LNCaP clone FGC (cell line): ENCODE data around the gene COL8A1.
"Not testable (repeated sequence)": the region's sequence is repeated elsewhere in the genome, so short reads cannot be mapped to it uniquely, and the experiment has no call there.

Source experiments
- DNase-seq: peaks from one replicate; pipeline ENCODE4 v3.0.0-alpha.2; 2011; ENCODE audit warnings: low read depth
- H3K4me3 ChIP-seq: 2 replicates; pipeline ENCODE4 v1.5.1; 2011; ENCODE audit warnings: mild to moderate bottlenecking, low read depth, low read length, control low read depth
- TF ChIP-seq, protein P1 (sequence below): IDR thresholded peaks from 2 replicates; pipeline ENCODE4 v1.5.1; 2012; ENCODE audit warnings: mild to moderate bottlenecking; ENCODE audit not compliant: control insufficient read depth, insufficient read depth; ENCODE audit errors: extremely low read depth

COL8A1 gene

DNA sequence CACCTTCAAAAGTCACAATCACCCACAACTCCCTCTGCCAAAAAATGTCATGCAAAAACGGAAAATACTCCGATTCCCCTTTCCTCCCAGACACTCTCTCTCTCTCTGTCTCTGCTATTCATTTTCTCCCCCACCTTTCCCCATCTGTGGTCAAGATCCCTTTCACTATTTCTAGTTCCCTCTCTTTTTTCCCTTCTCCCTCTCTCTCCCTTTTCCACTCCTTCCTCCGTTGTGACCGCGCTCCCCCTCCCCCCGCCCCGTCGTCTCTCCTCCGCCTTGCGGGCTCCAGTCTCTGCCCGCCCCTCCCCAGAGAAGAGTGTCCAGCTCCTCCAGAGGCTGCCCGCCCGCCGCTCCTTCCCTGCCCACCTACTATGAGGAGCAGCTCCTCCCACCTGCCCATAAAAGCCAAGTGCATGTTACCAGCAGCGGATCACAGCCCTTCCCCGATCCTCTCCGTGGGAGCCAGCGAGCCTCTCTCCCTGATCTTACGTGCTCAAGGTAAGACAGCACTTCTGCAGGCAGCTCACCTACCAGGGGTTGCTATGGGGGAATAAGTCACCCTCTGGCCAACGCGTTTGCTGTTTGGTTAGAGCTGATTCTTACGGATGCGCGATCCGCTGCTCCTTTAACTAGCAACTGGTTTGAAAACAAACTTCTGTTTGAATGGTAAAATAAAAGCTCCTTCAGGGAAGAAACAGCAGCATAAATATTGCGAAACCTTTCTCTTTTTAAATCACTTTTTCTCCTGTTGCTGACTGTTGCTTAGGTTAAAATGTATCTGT is at the start of gene COL8A1:
Gene COL8A1, plus strand, starts transcription at position 428 of the 782 bp plus-strand sequence. CDS start 152,089 bp downstream, outside the sequence.
- no peak within 1 kb of the TSS for H3K4me3 ChIP-seq
- no peak for DNase-seq
- TF ChIP-seq, protein P1, sequence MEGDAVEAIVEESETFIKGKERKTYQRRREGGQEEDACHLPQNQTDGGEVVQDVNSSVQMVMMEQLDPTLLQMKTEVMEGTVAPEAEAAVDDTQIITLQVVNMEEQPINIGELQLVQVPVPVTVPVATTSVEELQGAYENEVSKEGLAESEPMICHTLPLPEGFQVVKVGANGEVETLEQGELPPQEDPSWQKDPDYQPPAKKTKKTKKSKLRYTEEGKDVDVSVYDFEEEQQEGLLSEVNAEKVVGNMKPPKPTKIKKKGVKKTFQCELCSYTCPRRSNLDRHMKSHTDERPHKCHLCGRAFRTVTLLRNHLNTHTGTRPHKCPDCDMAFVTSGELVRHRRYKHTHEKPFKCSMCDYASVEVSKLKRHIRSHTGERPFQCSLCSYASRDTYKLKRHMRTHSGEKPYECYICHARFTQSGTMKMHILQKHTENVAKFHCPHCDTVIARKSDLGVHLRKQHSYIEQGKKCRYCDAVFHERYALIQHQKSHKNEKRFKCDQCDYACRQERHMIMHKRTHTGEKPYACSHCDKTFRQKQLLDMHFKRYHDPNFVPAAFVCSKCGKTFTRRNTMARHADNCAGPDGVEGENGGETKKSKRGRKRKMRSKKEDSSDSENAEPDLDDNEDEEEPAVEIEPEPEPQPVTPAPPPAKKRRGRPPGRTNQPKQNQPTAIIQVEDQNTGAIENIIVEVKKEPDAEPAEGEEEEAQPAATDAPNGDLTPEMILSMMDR: no peak

DNA sequence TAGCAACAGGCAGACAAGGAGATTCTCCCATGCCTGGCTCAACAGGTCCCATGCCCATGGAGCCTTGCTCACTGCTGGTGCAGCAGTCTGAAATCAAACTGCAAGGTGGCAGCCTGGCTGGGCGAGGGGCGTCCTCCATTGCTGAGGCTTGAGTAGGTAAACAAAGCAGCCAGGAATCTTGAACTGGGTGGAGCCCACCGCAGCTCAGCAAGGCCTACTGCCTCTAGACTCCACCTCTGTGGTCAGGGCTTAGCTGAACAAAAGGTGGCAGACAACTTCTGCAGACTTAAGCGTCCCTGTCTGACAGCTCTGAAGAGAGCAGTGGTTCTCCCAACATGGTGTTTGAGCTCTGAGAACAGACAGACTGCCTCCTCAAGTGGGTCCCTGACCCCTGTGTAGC is 49.2 kb upstream of the COL8A1 start:
- DNase-seq, H3K4me3 ChIP-seq: not testable (repeated sequence)

DNA sequence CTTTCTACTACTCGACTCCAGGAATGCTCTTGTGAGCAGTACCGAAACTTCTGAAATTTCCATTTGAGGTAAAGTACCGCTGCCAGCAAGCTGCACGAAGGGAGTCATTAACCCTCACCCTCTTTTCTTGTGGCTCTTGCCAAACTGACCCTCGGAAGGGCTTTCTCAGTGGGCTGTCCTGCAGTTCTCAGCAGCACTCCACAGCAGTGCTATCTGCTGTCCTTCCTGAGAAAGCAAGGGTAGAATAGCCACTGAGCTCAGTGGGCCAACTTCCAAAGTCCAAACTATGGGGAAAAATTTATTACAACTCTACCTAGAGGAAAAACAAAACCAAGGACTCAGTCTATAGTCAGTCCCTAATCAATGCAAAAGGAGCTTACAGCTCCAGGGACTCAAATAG is 38.5 kb upstream of the COL8A1 start:
- no peak for DNase-seq
- TF ChIP-seq, protein P1: no peak
- H3K4me3 ChIP-seq: no peak overlapping the region

DNA sequence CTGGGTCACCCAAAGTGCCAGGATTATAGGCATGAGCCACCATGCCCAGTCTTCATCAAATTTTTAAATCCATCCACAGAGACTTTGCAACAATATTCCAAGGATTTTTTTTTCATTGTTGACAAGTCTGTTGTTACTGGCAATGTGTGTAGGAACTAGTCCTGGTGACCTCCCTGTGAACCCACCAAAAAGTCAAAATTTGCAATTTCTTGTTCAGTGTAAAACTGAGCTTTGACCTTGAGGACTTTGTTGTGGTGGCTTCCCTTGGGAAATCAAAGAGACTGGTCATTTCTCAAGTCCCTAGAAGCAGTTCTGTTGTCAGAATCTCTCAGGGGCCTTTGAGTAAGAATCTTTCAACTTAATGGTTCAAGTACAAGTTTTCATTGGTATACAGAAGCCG is 36.9 kb upstream of the COL8A1 start:
- DNase-seq: no peak
- H3K4me3 ChIP-seq: no peak overlapping the region
- TF ChIP-seq, protein P1: no peak

DNA sequence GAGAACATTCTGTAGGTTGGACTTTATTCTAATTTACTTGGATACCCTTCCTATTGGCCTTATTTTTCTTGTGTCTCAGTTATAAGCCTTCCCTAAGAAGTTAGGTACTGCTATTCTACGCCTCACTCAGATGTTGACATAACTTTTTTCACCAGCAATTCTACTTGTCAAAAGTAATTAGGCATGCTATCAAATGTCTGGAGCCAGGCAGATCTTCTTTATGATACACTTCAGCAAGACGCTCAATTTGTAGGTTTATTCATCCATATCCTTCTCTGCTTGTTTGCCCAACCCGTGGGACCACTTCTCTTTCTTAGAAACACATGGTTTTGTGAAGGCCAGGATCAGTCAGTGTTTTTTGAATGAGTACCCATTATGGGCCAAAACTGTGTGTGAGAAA is 36.2 kb upstream of the COL8A1 start:
- TF ChIP-seq, protein P1: no peak
- no peak overlapping the region for H3K4me3 ChIP-seq

DNA sequence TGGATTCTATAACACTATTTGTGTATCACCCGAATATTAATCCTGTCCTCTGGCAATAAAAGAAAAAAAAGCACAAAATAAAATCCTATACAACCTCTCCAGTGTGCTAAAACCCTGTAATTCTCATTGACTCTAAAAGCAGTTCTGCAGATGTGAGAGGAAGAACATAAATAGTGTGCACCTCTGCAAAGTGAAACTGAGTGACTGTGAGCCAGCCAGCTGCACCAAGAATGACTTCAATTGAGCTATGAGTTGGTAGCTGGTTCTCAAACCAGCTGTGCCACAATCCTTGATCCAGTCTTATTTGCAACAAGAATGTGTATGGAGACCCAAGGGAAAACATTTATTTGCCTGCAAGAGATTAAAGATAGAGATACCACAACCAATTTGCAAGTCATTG is 31.2 kb upstream of the COL8A1 start:
- TF ChIP-seq, protein P1: no peak
- no peak for DNase-seq
- no peak overlapping the region for H3K4me3 ChIP-seq

More for the DNA sequence above, 36.2 kb upstream of the COL8A1 start:
- no peak for DNase-seq

DNA sequence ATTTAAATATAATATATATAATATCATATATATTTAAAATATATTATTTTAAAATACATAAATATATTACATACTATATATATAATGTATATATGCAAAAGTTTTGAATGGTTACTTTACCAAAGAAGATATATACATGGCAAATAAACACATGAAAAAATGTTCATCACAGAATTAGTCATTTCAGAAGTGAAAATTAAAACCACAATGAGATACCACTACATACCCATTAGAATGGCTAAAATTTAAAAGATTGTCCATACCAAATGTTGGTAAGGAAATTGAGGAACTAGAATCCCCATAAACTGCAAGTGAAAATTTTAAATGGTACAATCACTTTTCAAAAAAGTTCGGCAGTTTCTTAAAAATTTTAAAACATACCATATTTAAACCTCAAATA is 23.6 kb upstream of the COL8A1 start:
- no peak overlapping the region for H3K4me3 ChIP-seq
- TF ChIP-seq, protein P1: no peak
- no peak for DNase-seq
